Left ventricle myocardium inferior (tissue), 1 donor: Measurements from ENCODE around the gene TMEM163. TPM values are rescaled to one million over a fixed set of nuclear protein-coding genes. Genes with fewer than 3 reads are reported as not detected.
"Not testable (repeated sequence)": the region's sequence is repeated elsewhere in the genome, so short reads cannot be mapped to it uniquely, and the experiment has no call there.

Source experiments
- DNase-seq: peaks from one replicate; pipeline ENCODE4 v3.0.0-alpha.2; 2020
- H3K27ac ChIP-seq: fragments of 200-600 bp; replicated peaks from 2 replicates; pipeline ENCODE4 v1.8.0; 2021
- H3K27me3 ChIP-seq: fragments of 200-600 bp; 2 replicates; pipeline ENCODE4 v1.8.0; 2021; ENCODE audit warnings: low read depth
- H3K36me3 ChIP-seq: fragments of 200-600 bp; 2 replicates; pipeline ENCODE4 v1.8.0; 2021
- H3K4me1 ChIP-seq: fragments of 200-600 bp; 2 replicates; pipeline ENCODE4 v1.8.0; 2021
- H3K4me3 ChIP-seq: fragments of 200-600 bp; 2 replicates; pipeline ENCODE4 v1.8.0; 2021; ENCODE audit warnings: mild to moderate bottlenecking, moderate library complexity
- H3K9me3 ChIP-seq: fragments of 200-600 bp; replicated peaks from 2 replicates; pipeline ENCODE4 v1.8.0; 2021
- CTCF ChIP-seq: fragments of 200-600 bp; IDR thresholded peaks from 2 replicates; pipeline ENCODE4 v1.8.0; 2021; ENCODE audit warnings: antibody characterized with exemption, mild to moderate bottlenecking, borderline replicate concordance
- intact Hi-C: fragments of 100-400 bp; cut with micrococcal nuclease; formaldehyde crosslinking; loops from one replicate; pipeline ENCODE4 v1.11.0; 2022
- total RNA-seq: library from RNA; stranded (reverse); fragmentation: NEBNext Ultra II Directional; extraction: Animal tissue kit (Norgen Biotek cat#: 25700); gene quantifications from one replicate; pipeline ENCODE4 v1.2.1, GENCODE V29; 2021
- donor health status: DM: no; HTN: yes; CAD: no; lungs with severe emphysema.

Gene TMEM163
- total RNA-seq, 1 donor from 2014 or later, result 0.22 TPM

DNA sequence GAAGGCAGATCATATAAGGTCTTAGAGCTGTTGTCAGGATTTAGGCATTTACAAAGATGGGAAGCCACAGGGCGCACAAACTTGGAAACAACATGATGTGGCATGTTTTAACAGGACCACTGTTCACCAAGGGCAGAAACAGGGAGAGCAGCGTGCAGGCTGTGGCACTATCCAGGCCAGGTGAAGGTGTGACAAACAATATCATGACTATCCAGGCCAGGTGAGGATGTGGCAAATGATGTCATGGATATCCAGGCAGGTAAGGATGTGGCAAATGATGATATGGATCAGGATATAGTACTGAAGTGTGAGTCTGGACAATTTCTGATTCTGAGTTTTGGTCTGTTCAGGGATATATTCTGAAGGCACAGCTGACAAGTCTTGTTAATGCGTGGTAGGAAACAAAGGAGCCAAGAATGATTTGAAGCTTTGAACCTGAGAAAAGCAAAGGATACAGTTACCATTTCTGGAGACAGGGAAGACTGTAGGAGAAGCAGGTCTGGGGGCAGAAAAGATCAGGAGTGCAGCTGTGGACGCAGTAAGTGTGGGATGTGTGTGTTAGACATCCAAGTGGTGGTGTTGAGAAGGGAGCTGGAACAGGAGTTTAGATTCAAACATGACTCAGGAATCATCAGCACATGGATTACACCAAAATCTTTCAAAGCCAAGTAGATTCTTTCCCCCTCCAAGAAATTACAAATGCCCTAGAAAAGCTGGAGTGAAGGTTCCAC lies 205.9 kb downstream of the TMEM163 start:
- Histone ChIP-seq H3K4me3 (no peak overlapping the region), H3K4me1 (no peaks in the 10 kb centered on the region), H3K36me3 (no peaks in the 10 kb centered on the region), H3K9me3 (no peaks in the 10 kb centered on the region), H3K27me3 (no peaks in the 10 kb centered on the region), H3K27ac (no peak overlapping the region)
- intact Hi-C loops, result no loop called here
- no peak for TF ChIP-seq CTCF
- DNase-seq, result no peak

- intact Hi-C loops, result no loop called here
- H3K36me3 ChIP-seq, result no peaks in the 10 kb centered on the region
- no peak overlapping the region for H3K27ac ChIP-seq
- H3K9me3 ChIP-seq, result no peaks in the 10 kb centered on the region
- no peaks in the 10 kb centered on the region for H3K4me1 ChIP-seq
- no peak for TF ChIP-seq CTCF
- H3K4me3 ChIP-seq, result no peak overlapping the region
- peaks cover 4% of the 10 kb centered on the region for H3K27me3 ChIP-seq
- DNase-seq, result no peak
Measured at GRCh38 chr2:134508391-134508790, 210.4 kb downstream of the TMEM163 start.

DNA sequence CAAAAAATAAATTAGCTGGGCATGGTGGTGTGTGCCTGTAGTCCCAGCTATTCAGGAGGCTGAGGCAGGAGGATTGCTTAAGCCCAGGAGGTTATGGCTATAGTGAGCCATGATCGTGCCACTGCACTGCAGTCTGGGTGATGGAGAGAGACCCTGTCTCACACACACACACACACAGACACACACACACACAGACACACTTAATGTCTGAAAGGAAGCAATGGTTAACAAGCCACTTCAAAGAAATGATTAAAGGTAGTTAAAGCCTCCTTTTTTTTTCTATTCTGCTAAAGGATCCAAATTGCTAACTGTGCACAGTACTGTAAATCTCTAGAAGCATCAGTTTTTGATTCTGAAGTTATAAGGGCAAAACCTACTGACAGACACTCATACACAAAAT lies 211.1 kb downstream of the TMEM163 start:
- no peak overlapping the region for H3K4me3 ChIP-seq
- no peak for TF ChIP-seq CTCF
- H3K27me3 ChIP-seq, result peaks cover 4% of the 10 kb centered on the region
- H3K36me3 ChIP-seq, result no peaks in the 10 kb centered on the region
- no peak for DNase-seq
- intact Hi-C loops, result no loop called here
- no peak overlapping the region for H3K27ac ChIP-seq
- no peaks in the 10 kb centered on the region for H3K9me3 ChIP-seq
- no peaks in the 10 kb centered on the region for H3K4me1 ChIP-seq

GRCh38 chr2:134507159-134507558 lies 211.6 kb downstream of the TMEM163 start:
- DNase-seq, H3K9me3 ChIP-seq, intact Hi-C loops, H3K36me3 ChIP-seq, H3K27me3 ChIP-seq, H3K4me3 ChIP-seq, H3K27ac ChIP-seq, H3K4me1 ChIP-seq: not testable (repeated sequence)

DNA sequence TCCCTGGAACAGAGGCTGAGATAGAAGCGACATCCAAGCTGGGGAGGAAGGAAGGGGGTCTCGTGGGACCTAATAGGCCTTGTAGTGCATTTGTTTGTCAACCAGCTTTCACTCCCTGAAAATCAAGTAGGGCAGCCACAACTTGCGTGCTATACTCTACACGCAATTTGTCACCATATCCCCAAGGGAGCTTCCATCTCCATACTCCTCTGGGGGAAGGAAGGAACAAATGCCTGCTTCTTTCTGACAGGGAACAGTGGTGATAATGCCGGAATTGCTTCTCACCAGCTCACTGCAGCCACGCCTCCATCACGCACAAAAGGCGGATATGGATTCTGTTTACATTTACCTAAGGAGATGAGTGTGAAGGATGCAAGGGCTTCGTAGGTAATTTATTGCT lies 213.4 kb downstream of the TMEM163 start:
- H3K9me3 ChIP-seq, result no peaks in the 10 kb centered on the region

More for the DNA sequence above, 213.4 kb downstream of the TMEM163 start:
- Histone ChIP-seq H3K4me3 (no peak overlapping the region), H3K27me3 (peaks cover 4% of the 10 kb centered on the region), H3K27ac (no peak overlapping the region), H3K36me3 (no peaks in the 10 kb centered on the region), H3K4me1 (no peaks in the 10 kb centered on the region)
- no peak for TF ChIP-seq CTCF
- intact Hi-C loops, result no loop called here
- DNase-seq, result no peak
